AG09309 (cell line): Measurements from ENCODE around the gene EIF2A.
A peak's percentile ranks its signal among the peaks of the same experiment; 100 is the strongest.

Source experiments
- DNase-seq: peaks from one replicate; pipeline ENCODE4 v3.0.0-alpha.2; 2010; ENCODE audit warnings: low read depth
- H3K4me3 ChIP-seq: 2 replicates; pipeline ENCODE4 v1.5.1; 2011; ENCODE audit warnings: mild to moderate bottlenecking, low read depth, low read length, moderate library complexity; ENCODE audit not compliant: control insufficient read depth
- CTCF ChIP-seq: IDR thresholded peaks from 2 replicates; pipeline ENCODE4 v1.5.1; 2011; ENCODE audit warnings: mild to moderate bottlenecking, low read depth, low read length, inconsistent platforms; ENCODE audit not compliant: insufficient read depth, control insufficient read depth; ENCODE audit errors: missing control alignments

The EIF2A gene

GRCh38 chr3:150603980-150604319, 57.4 kb downstream of the EIF2A start:
- H3K4me3 ChIP-seq = peak overlapping the region; percentile 92
- no peak for DNase-seq
- TF ChIP-seq CTCF = no peak

- no peak for TF ChIP-seq CTCF
- DNase-seq = no peak
- no peak overlapping the region for H3K4me3 ChIP-seq
Measured at GRCh38 chr3:150605998-150606641, 59.5 kb downstream of the EIF2A start.

- TF ChIP-seq CTCF = no peak
- H3K4me3 ChIP-seq = no peak overlapping the region
Measured at GRCh38 chr3:150607267-150608065, 60.9 kb downstream of the EIF2A start.

GRCh38 chr3:150609988-150610387, 63.4 kb downstream of the EIF2A start:
- no peak overlapping the region for H3K4me3 ChIP-seq
- no peak for TF ChIP-seq CTCF

More at GRCh38 chr3:150607267-150608065, 60.9 kb downstream of the EIF2A start:
- DNase-seq = no peak

GRCh38 chr3:150610785-150611184, 64.2 kb downstream of the EIF2A start:
- TF ChIP-seq CTCF = no peak
- no peak overlapping the region for H3K4me3 ChIP-seq
- DNase-seq = no peak

More at GRCh38 chr3:150609988-150610387, 63.4 kb downstream of the EIF2A start:
- DNase-seq = no peak

- TF ChIP-seq CTCF = no peak
- no peak overlapping the region for H3K4me3 ChIP-seq
- no peak for DNase-seq
Measured at GRCh38 chr3:150611666-150612065, 65.1 kb downstream of the EIF2A start.
